Measurements from ENCODE around the gene CACYBP. TPM values are rescaled to one million over a fixed set of nuclear protein-coding genes. Genes with fewer than 3 reads are reported as not detected.

CACYBP gene
- total and polyA plus RNA-seq, 2 of the 13 experiments (the other 11 are each of a cell fraction or from before 2014, with no cell fraction given) = 18.4 to 183 TPM

DNA sequence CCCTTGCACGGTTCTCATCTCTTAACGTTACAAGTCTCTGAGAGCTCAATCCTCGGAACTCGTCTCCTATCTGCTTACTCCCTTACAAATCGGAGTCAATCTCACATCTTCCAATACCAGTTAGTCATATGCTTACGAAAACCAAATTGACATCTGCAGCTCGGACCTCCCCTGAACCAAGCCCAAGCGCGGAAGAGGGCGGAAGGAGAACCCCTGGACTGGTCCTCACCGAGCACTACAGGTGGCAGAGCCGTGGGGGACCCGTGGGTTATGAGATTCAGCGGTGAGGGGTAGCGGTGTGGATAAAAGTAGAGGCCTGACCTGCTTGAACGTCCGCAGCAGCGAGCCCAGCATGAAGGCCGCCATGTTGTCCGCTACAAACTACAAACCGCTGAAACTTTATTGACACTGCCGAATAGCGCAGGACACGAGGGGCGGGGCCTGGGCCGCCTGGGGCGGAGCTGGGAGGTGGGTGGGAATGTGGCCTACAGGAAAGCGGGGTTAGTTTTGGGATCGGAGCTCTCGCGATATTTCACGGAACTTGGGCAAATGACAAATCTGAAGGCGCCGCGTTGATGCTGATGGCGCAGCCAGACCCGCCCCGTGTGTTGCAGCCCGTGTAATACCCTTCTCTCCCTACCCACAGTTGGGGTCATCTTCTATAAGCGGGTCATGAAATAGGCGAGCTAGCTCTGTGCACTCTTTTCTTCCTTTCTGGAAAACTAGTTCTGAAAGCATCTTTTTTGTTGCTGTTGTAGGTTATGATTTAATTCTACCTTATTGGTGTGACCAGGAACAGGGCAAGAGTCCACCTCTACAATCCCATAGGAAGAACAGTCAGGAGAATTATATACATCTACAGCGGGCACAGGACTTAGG lies 23.5 kb downstream of the CACYBP start, which contains the start of gene MRPS14 (continued):
- TF ChIP-seq, protein P1, sequence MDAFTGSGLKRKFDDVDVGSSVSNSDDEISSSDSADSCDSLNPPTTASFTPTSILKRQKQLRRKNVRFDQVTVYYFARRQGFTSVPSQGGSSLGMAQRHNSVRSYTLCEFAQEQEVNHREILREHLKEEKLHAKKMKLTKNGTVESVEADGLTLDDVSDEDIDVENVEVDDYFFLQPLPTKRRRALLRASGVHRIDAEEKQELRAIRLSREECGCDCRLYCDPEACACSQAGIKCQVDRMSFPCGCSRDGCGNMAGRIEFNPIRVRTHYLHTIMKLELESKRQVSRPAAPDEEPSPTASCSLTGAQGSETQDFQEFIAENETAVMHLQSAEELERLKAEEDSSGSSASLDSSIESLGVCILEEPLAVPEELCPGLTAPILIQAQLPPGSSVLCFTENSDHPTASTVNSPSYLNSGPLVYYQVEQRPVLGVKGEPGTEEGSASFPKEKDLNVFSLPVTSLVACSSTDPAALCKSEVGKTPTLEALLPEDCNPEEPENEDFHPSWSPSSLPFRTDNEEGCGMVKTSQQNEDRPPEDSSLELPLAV (CRISPR knock-in tag; conservative IDR thresholded peaks at IDR 0.05; ENCODE audit: low read depth) = no peak
- TF ChIP-seq TBX3 (IDR thresholded peaks at IDR 0.05; ENCODE audit: borderline replicate concordance) (no peak), JARID2 (CRISPR knock-in tag; IDR thresholded peaks at IDR 0.05; ENCODE audit: insufficient replicate concordance) (no peak), ZBTB42 (CRISPR knock-in tag; IDR thresholded peaks at IDR 0.05) (no peak), KAT7 (CRISPR knock-in tag; IDR thresholded peaks at IDR 0.05; ENCODE audit: borderline replicate concordance) (peak; percentile 84; the same call in 1 of the 2 replicates), ZNF879 (CRISPR knock-in tag; IDR thresholded peaks at IDR 0.05) (no peak), ZNF263 (CRISPR knock-in tag; IDR thresholded peaks at IDR 0.05) (no peak), ZNF720 (CRISPR knock-in tag; IDR thresholded peaks at IDR 0.05) (no peak), NFE2 (CRISPR knock-in tag; IDR thresholded peaks at IDR 0.05) (no peak), CREB1 (IDR thresholded peaks at IDR 0.05) (peak; percentile 82), CREB1 (CRISPR knock-in tag; IDR thresholded peaks at IDR 0.05) (peak; percentile 91), ZNF230 (CRISPR knock-in tag; IDR thresholded peaks at IDR 0.05) (no peak), ASH2L (IDR thresholded peaks at IDR 0.05; ENCODE audit: insufficient read length, low read depth, low read length) (peak; percentile 96), KLF13 (CRISPR knock-in tag; IDR thresholded peaks at IDR 0.05) (peak; percentile 54; the same call in 1 of the 2 replicates), DMAP1 (CRISPR knock-in tag; IDR thresholded peaks at IDR 0.05) (peak; percentile 85)
- TF ChIP-seq, protein P2, sequence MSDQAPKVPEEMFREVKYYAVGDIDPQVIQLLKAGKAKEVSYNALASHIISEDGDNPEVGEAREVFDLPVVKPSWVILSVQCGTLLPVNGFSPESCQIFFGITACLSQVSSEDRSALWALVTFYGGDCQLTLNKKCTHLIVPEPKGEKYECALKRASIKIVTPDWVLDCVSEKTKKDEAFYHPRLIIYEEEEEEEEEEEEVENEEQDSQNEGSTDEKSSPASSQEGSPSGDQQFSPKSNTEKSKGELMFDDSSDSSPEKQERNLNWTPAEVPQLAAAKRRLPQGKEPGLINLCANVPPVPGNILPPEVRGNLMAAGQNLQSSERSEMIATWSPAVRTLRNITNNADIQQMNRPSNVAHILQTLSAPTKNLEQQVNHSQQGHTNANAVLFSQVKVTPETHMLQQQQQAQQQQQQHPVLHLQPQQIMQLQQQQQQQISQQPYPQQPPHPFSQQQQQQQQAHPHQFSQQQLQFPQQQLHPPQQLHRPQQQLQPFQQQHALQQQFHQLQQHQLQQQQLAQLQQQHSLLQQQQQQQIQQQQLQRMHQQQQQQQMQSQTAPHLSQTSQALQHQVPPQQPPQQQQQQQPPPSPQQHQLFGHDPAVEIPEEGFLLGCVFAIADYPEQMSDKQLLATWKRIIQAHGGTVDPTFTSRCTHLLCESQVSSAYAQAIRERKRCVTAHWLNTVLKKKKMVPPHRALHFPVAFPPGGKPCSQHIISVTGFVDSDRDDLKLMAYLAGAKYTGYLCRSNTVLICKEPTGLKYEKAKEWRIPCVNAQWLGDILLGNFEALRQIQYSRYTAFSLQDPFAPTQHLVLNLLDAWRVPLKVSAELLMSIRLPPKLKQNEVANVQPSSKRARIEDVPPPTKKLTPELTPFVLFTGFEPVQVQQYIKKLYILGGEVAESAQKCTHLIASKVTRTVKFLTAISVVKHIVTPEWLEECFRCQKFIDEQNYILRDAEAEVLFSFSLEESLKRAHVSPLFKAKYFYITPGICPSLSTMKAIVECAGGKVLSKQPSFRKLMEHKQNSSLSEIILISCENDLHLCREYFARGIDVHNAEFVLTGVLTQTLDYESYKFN (CRISPR knock-in tag; conservative IDR thresholded peaks at IDR 0.05) = 0 out of 2 replicates have a peak, but pooled peaks have one; percentile 26
- TF ChIP-seq, protein P3, sequence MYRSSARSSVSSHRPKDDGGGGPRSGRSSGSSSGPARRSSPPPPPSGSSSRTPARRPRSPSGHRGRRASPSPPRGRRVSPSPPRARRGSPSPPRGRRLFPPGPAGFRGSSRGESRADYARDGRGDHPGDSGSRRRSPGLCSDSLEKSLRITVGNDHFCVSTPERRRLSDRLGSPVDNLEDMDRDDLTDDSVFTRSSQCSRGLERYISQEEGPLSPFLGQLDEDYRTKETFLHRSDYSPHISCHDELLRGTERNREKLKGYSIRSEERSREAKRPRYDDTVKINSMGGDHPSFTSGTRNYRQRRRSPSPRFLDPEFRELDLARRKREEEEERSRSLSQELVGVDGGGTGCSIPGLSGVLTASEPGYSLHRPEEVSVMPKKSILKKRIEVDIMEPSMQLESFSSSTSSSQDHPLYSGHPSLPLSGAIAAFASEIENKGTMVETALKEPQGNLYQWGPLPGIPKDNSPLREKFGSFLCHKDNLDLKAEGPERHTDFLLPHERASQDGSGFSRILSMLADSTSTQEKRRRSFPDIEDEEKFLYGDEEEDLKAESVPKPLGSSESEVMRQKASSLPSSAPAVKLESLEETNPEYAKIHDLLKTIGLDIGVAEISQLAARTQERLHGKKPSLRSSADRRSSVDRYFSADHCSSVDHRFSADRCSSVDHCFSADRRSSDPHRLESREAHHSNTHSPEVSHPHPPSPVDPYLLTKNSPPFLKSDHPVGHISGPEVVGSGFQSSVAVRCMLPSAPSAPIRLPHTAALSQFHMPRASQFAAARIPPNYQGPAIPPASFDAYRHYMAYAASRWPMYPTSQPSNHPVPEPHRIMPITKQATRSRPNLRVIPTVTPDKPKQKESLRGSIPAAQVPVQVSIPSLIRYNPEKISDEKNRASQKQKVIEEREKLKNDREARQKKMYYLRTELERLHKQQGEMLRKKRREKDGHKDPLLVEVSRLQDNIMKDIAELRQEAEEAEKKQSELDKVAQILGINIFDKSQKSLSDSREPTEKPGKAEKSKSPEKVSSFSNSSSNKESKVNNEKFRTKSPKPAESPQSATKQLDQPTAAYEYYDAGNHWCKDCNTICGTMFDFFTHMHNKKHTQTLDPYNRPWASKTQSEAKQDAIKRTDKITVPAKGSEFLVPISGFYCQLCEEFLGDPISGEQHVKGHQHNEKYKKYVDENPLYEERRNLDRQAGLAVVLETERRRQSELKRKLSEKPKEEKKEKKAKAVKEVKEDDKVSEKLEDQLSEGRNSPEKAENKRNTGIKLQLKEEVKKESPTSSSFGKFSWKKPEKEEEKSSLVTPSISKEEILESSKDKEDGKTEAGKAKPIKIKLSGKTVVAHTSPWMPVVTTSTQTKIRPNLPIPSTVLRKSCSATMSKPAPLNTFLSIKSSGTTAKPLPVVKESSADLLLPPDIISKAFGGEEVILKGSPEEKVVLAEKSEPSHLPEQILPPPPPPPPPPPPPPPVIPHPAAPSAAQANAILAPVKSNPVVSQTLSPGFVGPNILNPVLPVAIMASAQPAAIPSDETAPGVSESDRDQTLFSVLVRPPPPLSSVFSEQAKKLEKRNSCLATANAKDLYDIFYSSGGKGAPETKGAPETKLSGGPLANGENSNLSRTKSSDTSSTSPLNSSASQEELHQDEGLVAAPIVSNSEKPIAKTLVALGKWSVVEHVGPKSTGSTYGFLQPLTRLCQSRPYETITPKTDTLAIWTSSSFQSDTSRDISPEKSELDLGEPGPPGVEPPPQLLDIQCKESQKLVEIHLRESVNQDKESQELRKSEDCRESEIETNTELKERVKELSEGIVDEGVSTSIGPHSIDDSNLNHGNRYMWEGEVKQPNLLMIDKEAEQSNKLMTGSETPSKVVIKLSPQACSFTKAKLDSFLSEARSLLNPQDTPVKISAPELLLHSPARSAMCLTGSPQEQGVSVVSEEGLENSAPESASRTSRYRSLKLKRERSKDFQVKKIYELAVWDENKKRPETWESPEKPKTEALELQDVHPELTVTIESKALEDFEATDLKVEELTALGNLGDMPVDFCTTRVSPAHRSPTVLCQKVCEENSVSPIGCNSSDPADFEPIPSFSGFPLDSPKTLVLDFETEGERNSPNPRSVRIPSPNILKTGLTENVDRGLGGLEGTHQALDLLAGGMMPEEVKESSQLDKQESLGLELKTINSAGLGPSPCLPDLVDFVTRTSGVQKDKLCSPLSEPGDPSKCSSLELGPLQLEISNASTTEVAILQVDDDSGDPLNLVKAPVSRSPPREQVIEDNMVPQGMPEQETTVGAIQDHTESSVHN (CRISPR knock-in tag; IDR thresholded peaks at IDR 0.05) = no peak

Data from HepG2 (cell line).